Left lung (tissue), 10 donors: ENCODE results near the gene MYB. TPM values are rescaled to one million over a fixed set of nuclear protein-coding genes. Genes with fewer than 3 reads are reported as not detected.

Source experiments
- ATAC-seq: fragments of 200-7000 bp; cut with Tn5 transposase; one replicate; pipeline ENCODE4 v1.9.1; 2020; ENCODE audit warnings: moderate library complexity
- DNase-seq, 4 donors: peaks; one replicate each; pipeline ENCODE4 v3.0.0-alpha.2; 2013 to 2020
- H3K27ac ChIP-seq, 2 donors: fragments of 200-600 bp; sonication (generic) in 1 of 2; one replicate each; pipeline versions ENCODE4 v1.5.0 to v1.8.0; 2020 to 2021
- H3K27me3 ChIP-seq, 2 donors: fragments of 200-600 bp; sonication (generic) in 1 of 2; one replicate each; pipeline versions ENCODE4 v1.5.0 to v1.8.0; 2020 to 2021
- H3K36me3 ChIP-seq, 2 donors: fragments of 200-600 bp; sonication (generic) in 1 of 2; one replicate each; pipeline versions ENCODE4 v1.5.0 to v1.8.0; 2020 to 2021
- H3K4me1 ChIP-seq, 2 donors: fragments of 200-600 bp; one replicate each; pipeline ENCODE4 v1.8.0; 2021
- H3K4me3 ChIP-seq, 2 donors: fragments of 200-600 bp; sonication (generic) in 1 of 2; one replicate each; pipeline versions ENCODE4 v1.5.0 to v1.8.0; 2020 to 2021; ENCODE audit warnings: mild to moderate bottlenecking in 1 of 2
- H3K9me3 ChIP-seq, 2 donors: fragments of 200-600 bp; sonication (generic) in 1 of 2; one replicate each; pipeline versions ENCODE4 v1.5.0 to v1.8.0; 2020 to 2021
- CTCF ChIP-seq, 2 donors: fragments of 200-600 bp; sonication (generic) in 1 of 2; IDR thresholded peaks; one replicate each; pipeline versions ENCODE4 v1.5.0 to v1.8.0; 2021; ENCODE audit warnings: antibody characterized with exemption in 2 of 2
- intact Hi-C, 2 donors: fragments of 100-400 bp; cut with DNase I; formaldehyde crosslinking; loops; one replicate each; pipeline versions ENCODE4 v1.11.2 to v1.14.2; 2022
- polyA plus RNA-seq, 6 donors: library from polyadenylated mRNA; unstranded; fragments of 120-200 nt; gene quantifications; one replicate each; pipeline ENCODE4 v1.2.1, GENCODE V29; 2013; ENCODE audit not compliant: insufficient read length in 6 of 6
- total RNA-seq, 2 donors: library from RNA; stranded (reverse); fragmentation: NEBNext Ultra II Directional; extraction: Animal tissue kit (Norgen Biotek cat#: 25700); gene quantifications; one replicate each; pipeline ENCODE4 v1.2.1, GENCODE V29; 2021
- donor health status: DM: no; HTN: yes; CAD: no.
- donor health status: DM: no; HTN: no; CAD: no.

Gene MYB
- total and polyA plus RNA-seq, 8 donors: 1.3 to 6.4 (median 3.7) TPM

GRCh38 chr6:135183002-135183531 lies 2.0 kb downstream of the MYB start:
- peak; percentile 83 for ATAC-seq
- no peak for TF ChIP-seq CTCF (IDR thresholded peaks at IDR 0.05)

DNA sequence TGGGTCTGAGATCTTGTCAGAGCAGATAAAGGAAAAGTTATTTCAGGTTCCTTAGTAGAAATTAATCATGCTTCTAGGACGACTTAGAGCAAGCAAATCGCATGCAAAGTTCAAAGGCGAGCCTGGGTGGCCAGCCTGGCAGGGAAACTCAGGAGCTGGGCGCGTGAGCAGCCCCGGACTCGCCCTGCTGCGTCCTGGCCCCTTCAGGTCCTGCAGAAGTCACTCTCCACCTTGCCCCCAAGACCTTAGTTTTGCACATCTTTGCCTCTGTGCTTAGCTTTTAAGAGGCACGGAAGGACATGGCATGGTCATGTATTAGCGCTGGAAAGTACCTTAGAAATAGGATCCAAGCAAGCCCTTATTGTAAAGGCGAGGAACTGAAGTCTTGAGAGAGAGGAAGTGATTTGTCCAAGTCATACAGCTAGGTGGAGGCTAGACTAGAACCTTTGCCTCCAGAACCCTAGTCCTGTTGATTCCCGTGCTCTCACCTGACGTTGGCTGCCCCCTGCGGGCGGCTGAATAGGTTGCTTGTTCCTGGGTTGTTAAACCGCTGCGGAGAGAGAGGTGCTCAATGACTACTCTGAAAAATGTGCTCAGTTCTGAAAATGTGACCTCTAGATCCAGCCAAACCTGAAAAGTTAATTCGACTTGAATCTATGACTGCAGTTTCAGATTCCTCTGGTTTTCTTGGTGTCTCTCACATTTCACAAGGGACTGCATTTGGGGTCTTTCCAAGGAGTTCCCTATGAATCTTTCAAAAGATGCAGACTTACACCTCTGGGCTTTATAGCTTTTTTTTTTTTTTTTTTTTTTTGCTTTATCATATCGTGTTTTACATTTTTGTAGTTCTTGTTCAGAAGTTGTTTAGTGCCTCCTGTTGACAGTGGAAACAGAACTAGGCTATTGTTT lies 2.7 kb downstream of the MYB start:
- peak overlapping the region in 1 of 2 donors; percentile 46 for H3K27ac ChIP-seq
- DNase-seq (peak in 2 of 4 donors; percentile 53 to 84), ATAC-seq (peak; percentile 58)
- no peaks in the 10 kb centered on the region for H3K9me3 ChIP-seq
- peaks cover 22 to 45% of the 10 kb centered on the region in 2 donors for H3K27me3 ChIP-seq
- H3K4me1 ChIP-seq: peaks cover 0 to 41% of the 10 kb centered on the region in 2 donors
- intact Hi-C loops: no loop called here
- TF ChIP-seq CTCF (IDR thresholded peaks at IDR 0.05): peak; percentile 33 to 45
- peak overlapping the region; percentile 36 to 55 for H3K4me3 ChIP-seq
- no peaks in the 10 kb centered on the region for H3K36me3 ChIP-seq

More at GRCh38 chr6:135183002-135183531, 2.0 kb downstream of the MYB start:
- Histone ChIP-seq H3K27ac (peak overlapping the region in 1 of 2 donors; percentile 46), H3K9me3 (no peaks in the 10 kb centered on the region), H3K36me3 (no peaks in the 10 kb centered on the region), H3K4me3 (peak overlapping the region; percentile 36 to 55), H3K27me3 (peaks cover 22 to 45% of the 10 kb centered on the region in 2 donors), H3K4me1 (peaks cover 0 to 41% of the 10 kb centered on the region in 2 donors)
- peak in 2 of 4 donors; percentile 70 to 91 for DNase-seq
- intact Hi-C loops: no loop called here

DNA sequence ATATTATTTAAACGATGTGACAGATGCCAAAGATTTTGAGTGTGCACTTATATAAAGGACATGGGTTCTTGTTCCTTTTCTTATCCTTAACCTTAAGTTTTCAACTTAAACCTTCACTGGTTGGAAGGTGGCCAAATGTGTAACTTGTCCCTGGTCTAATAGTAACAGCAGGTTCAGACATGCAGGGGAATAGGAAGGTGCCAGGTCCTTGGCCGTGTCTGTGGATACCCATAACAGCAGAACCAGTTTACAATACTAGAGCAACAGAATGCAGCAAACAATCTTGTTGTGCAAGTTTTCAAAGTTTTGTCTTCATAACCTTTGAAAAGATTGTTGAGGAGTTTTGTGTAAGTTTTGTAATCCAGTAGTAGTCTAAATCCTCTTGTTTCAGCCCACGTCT lies 4.4 kb downstream of the MYB start:
- peaks cover 22 to 45% of the 10 kb centered on the region in 2 donors for H3K27me3 ChIP-seq
- no peak overlapping the region for H3K4me3 ChIP-seq
- H3K4me1 ChIP-seq: peaks cover 0 to 32% of the 10 kb centered on the region in 2 donors
- no peaks in the 10 kb centered on the region for H3K9me3 ChIP-seq
- intact Hi-C loops: no loop called here
- no peak overlapping the region for H3K27ac ChIP-seq
- no peak for TF ChIP-seq CTCF (IDR thresholded peaks at IDR 0.05)
- no peak for DNase-seq
- no peaks in the 10 kb centered on the region for H3K36me3 ChIP-seq
- ATAC-seq: no peak

- no peaks in the 10 kb centered on the region for H3K36me3 ChIP-seq
- peaks cover 22 to 45% of the 10 kb centered on the region in 2 donors for H3K27me3 ChIP-seq
- ATAC-seq (no peak), DNase-seq (no peak)
- peaks cover 0 to 34% of the 10 kb centered on the region in 2 donors for H3K4me1 ChIP-seq
- no peak overlapping the region for H3K27ac ChIP-seq
- H3K4me3 ChIP-seq: no peak overlapping the region
- intact Hi-C loops: no loop called here
- no peak for TF ChIP-seq CTCF (IDR thresholded peaks at IDR 0.05)
- no peaks in the 10 kb centered on the region for H3K9me3 ChIP-seq
These were observed 5.1 kb downstream of the MYB start for GRCh38 chr6:135186255-135186654.

- H3K27ac ChIP-seq: no peak overlapping the region
- H3K27me3 ChIP-seq: peaks cover 20 to 36% of the 10 kb centered on the region in 2 donors
- DNase-seq (no peak), ATAC-seq (no peak)
- H3K4me3 ChIP-seq: no peak overlapping the region
- no peaks in the 10 kb centered on the region for H3K9me3 ChIP-seq
- TF ChIP-seq CTCF (IDR thresholded peaks at IDR 0.05): no peak
- intact Hi-C loops: no loop called here
- no peaks in the 10 kb centered on the region for H3K36me3 ChIP-seq
- H3K4me1 ChIP-seq: peaks cover 0 to 29% of the 10 kb centered on the region in 2 donors
These were observed 6.3 kb downstream of the MYB start for GRCh38 chr6:135187372-135187771.
